SK-N-SH treated with all-trans-retinoic acid at 6 μM for 48 hours (cell line): ENCODE data around the gene ZGLP1.

ENCODE experiments used
- ATAC-seq: fragments of 200-7000 bp; cut with Tn5 transposase; 3 replicates; pipeline ENCODE4 v1.9.1; 2020; ENCODE audit warnings: mild to moderate bottlenecking, moderate library complexity
- ARNTL ChIP-seq: fragments of 450-650 bp; formaldehyde crosslinking; IDR thresholded peaks from 2 replicates; pipeline ENCODE4 v1.5.0; 2020; ENCODE audit warnings: low read depth, mild to moderate bottlenecking, moderate library complexity, borderline replicate concordance
- BACH2 ChIP-seq: fragments of 250-450 bp; sonication (Bioruptor Pico); IDR thresholded peaks from 2 replicates; pipeline ENCODE4 v1.9.0; 2021; ENCODE audit warnings: mild to moderate bottlenecking, borderline replicate concordance
- CSDC2 ChIP-seq: fragments of 250-450 bp; sonication (Bioruptor Pico); IDR thresholded peaks from 2 replicates; pipeline ENCODE4 v1.5.0; 2020; ENCODE audit warnings: mild to moderate bottlenecking, moderate library complexity
- ESRRG ChIP-seq: fragments of 250-450 bp; sonication (Bioruptor Pico); IDR thresholded peaks from 2 replicates; pipeline ENCODE4 v1.6.1; 2021; ENCODE audit warnings: mild to moderate bottlenecking
- ISL1 ChIP-seq: fragments of 250-450 bp; sonication (Bioruptor Pico); IDR thresholded peaks from 2 replicates; pipeline ENCODE4 v2.1.2; 2022; ENCODE audit warnings: mild to moderate bottlenecking, moderate library complexity
- OSR1 ChIP-seq: fragments of 250-450 bp; sonication (Bioruptor Pico); IDR thresholded peaks from 2 replicates; pipeline ENCODE4 v1.8.0; 2022; ENCODE audit warnings: moderate library complexity, mild to moderate bottlenecking, inconsistent platforms
- PPARA ChIP-seq: fragments of 250-450 bp; sonication (Bioruptor Pico); IDR thresholded peaks from 2 replicates; pipeline ENCODE4 v1.5.0; 2020; ENCODE audit warnings: mild to moderate bottlenecking, borderline replicate concordance
- RARB ChIP-seq: fragments of 250-450 bp; sonication (Bioruptor Pico); IDR thresholded peaks from 2 replicates; pipeline ENCODE4 v1.8.0; 2021; ENCODE audit warnings: mild to moderate bottlenecking, moderate library complexity
- SNAI2 ChIP-seq: fragments of 250-450 bp; sonication (Bioruptor Pico); IDR thresholded peaks from 2 replicates; pipeline ENCODE4 v1.5.0; 2020; ENCODE audit warnings: mild to moderate bottlenecking, moderate library complexity
- TCF4 ChIP-seq: fragments of 250-450 bp; sonication (Bioruptor Pico); IDR thresholded peaks from 2 replicates; pipeline ENCODE4 v1.8.0; 2021; ENCODE audit warnings: mild to moderate bottlenecking, moderate library complexity, borderline replicate concordance
- TOX ChIP-seq: fragments of 250-450 bp; sonication (Bioruptor Pico); IDR thresholded peaks from 2 replicates; pipeline ENCODE4 v1.8.0; 2021; ENCODE audit warnings: mild to moderate bottlenecking, moderate library complexity, borderline replicate concordance
- ZC3H10 ChIP-seq: fragments of 250-450 bp; sonication (Bioruptor Pico); IDR thresholded peaks from 2 replicates; pipeline ENCODE4 v1.5.1; 2021; ENCODE audit warnings: mild to moderate bottlenecking, moderate library complexity
- ZFP3 ChIP-seq: fragments of 250-450 bp; sonication (Bioruptor Pico); IDR thresholded peaks from 2 replicates; pipeline ENCODE4 v1.5.0; 2020; ENCODE audit warnings: mild to moderate bottlenecking, moderate library complexity
- ZFP30 ChIP-seq: fragments of 450-650 bp; formaldehyde crosslinking; IDR thresholded peaks from 2 replicates; pipeline ENCODE4 v1.5.0; 2022; ENCODE audit warnings: mild to moderate bottlenecking, moderate library complexity
- ZNF70 ChIP-seq: fragments of 450-650 bp; formaldehyde crosslinking; IDR thresholded peaks from 2 replicates; pipeline ENCODE4 v1.5.0; 2020; ENCODE audit warnings: mild to moderate bottlenecking, moderate library complexity
- ZNF8 ChIP-seq: fragments of 450-650 bp; formaldehyde crosslinking; IDR thresholded peaks from 2 replicates; pipeline ENCODE4 v1.5.0; 2020; ENCODE audit warnings: mild to moderate bottlenecking, moderate library complexity
- TF ChIP-seq, protein P1 (sequence below): fragments of 250-450 bp; sonication (Bioruptor Pico); IDR thresholded peaks from 2 replicates; pipeline ENCODE4 v1.5.1; 2020; ENCODE audit warnings: low read depth, mild to moderate bottlenecking, moderate library complexity
- TF ChIP-seq, protein P2 (sequence below): fragments of 250-450 bp; sonication (Bioruptor Pico); IDR thresholded peaks from 2 replicates; pipeline ENCODE4 v1.8.0; 2021; ENCODE audit warnings: low read depth, mild to moderate bottlenecking, moderate library complexity, borderline replicate concordance
- TF ChIP-seq, protein P3 (sequence below): fragments of 250-450 bp; sonication (Bioruptor Pico); IDR thresholded peaks from 2 replicates; pipeline ENCODE4 v1.8.0; 2020; ENCODE audit warnings: mild to moderate bottlenecking, moderate library complexity, borderline replicate concordance
- TF ChIP-seq, protein P4 (sequence below): fragments of 250-450 bp; sonication (Bioruptor Pico); IDR thresholded peaks from 2 replicates; pipeline ENCODE4 v1.5.0; 2020; ENCODE audit warnings: mild to moderate bottlenecking, moderate library complexity

The ZGLP1 gene

DNA sequence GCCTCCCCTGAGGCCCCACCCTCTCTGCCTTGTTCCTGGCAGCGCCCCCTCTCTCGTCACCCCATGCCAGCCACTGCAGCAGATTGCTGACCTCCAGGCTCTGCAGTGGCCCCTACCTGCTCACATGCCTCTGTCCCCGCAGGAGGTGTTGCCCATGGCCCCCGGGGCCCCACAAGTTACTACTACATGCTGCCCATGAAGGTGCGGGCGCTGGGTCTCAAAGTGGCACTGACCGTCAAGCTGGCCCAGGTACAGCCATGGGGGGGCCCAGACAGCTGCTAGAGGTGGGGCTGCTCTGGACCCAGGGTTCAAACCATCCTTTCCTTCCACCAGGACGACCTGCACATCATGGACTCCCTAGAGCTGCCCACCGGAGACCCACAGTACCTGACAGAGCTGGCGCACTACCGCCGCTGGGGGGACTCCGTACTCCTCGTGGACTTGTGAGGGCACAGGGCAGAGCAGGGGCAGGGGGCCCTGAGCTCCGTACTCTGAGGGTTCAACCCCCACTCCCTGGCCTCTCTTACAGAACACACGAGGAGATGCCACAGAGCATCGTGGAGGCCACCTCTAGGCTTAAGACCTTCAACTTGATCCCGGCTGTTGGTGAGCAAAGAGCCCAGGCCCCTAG, 51.4 kb downstream of the ZGLP1 start:
- no peak for ATAC-seq
- TF ChIP-seq BACH2 (CRISPR knock-in tag) (no peak), RARB (CRISPR knock-in tag) (no peak), CSDC2 (CRISPR knock-in tag) (no peak), ESRRG (no peak), ZNF8 (CRISPR knock-in tag) (no peak), ZC3H10 (no peak), TOX (CRISPR knock-in tag) (no peak), ZFP30 (CRISPR knock-in tag) (no peak), ISL1 (CRISPR knock-in tag) (no peak)
- TF ChIP-seq, protein P1, sequence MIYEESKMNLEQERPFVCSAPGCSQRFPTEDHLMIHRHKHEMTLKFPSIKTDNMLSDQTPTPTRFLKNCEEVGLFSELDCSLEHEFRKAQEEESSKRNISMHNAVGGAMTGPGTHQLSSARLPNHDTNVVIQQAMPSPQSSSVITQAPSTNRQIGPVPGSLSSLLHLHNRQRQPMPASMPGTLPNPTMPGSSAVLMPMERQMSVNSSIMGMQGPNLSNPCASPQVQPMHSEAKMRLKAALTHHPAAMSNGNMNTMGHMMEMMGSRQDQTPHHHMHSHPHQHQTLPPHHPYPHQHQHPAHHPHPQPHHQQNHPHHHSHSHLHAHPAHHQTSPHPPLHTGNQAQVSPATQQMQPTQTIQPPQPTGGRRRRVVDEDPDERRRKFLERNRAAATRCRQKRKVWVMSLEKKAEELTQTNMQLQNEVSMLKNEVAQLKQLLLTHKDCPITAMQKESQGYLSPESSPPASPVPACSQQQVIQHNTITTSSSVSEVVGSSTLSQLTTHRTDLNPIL (CRISPR knock-in tag) = no peak
- TF ChIP-seq, protein P2, sequence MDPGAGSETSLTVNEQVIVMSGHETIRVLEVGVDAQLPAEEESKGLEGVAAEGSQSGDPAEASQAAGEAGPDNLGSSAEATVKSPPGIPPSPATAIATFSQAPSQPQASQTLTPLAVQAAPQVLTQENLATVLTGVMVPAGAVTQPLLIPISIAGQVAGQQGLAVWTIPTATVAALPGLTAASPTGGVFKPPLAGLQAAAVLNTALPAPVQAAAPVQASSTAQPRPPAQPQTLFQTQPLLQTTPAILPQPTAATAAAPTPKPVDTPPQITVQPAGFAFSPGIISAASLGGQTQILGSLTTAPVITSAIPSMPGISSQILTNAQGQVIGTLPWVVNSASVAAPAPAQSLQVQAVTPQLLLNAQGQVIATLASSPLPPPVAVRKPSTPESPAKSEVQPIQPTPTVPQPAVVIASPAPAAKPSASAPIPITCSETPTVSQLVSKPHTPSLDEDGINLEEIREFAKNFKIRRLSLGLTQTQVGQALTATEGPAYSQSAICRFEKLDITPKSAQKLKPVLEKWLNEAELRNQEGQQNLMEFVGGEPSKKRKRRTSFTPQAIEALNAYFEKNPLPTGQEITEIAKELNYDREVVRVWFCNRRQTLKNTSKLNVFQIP (CRISPR knock-in tag) = no peak
- TF ChIP-seq, all 23 proteins: peak for 0

DNA sequence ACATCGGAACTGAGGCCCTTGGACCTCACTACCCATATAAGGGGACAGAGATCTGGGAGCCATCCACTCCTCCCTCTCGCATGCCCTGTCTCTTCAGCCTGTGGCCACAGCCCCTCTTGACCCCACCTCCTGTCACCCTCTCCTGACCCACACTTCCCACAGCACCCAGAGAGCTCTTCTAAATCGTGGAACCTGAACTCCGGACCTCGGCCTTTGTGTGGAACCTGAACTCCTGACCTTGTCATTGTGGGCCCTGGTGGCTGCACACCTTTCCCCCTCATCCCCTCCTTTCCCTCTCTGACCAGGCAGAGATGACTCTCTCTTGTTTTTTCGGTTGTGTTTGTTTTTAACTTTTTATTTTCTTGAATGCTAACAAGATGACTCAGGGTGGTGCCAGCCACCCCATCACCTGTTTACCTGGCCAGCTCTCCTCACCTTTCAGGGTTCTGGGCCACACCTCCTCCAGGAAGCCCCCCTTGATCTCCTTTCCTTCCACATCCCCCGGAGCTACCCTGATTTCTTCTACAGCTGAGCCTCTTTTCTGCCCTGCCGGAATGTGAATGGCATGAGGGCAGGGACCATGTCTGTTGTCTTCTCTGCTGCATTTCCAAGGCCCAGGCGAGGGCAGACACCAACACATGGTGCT, 52.5 kb downstream of the ZGLP1 start:
- ATAC-seq = no peak
- no peak for TF ChIP-seq TCF4
- TF ChIP-seq ARNTL = no peak

DNA sequence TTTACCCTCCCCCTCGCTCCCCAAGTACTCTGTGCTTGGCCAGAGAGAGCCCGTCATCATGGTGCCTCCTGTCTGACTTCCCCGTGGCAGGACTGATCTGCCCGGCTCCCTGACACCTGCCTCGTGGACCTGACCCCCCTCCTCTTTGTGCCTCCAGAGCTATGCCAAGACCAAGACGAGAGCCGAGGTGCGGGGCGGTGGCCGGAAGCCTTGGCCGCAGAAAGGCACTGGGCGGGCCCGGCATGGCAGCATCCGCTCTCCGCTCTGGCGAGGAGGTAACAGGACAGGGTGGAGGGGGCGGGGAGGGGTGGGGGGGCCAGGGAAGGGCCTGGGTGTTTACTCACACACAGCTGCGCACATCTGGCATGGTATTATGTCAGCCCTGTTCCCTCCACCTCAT, 53.1 kb downstream of the ZGLP1 start:
- no peak for TF ChIP-seq CSDC2 (CRISPR knock-in tag)
- TF ChIP-seq TCF4 = no peak
- TF ChIP-seq PPARA (CRISPR knock-in tag) = no peak
- no peak for TF ChIP-seq ZNF8 (CRISPR knock-in tag)
- TF ChIP-seq ISL1 (CRISPR knock-in tag) = no peak
- TF ChIP-seq SNAI2 = no peak
- TF ChIP-seq ZFP3 (CRISPR knock-in tag) = no peak
- no peak for TF ChIP-seq ZFP30 (CRISPR knock-in tag)
- TF ChIP-seq ESRRG = no peak
- TF ChIP-seq, protein P3, sequence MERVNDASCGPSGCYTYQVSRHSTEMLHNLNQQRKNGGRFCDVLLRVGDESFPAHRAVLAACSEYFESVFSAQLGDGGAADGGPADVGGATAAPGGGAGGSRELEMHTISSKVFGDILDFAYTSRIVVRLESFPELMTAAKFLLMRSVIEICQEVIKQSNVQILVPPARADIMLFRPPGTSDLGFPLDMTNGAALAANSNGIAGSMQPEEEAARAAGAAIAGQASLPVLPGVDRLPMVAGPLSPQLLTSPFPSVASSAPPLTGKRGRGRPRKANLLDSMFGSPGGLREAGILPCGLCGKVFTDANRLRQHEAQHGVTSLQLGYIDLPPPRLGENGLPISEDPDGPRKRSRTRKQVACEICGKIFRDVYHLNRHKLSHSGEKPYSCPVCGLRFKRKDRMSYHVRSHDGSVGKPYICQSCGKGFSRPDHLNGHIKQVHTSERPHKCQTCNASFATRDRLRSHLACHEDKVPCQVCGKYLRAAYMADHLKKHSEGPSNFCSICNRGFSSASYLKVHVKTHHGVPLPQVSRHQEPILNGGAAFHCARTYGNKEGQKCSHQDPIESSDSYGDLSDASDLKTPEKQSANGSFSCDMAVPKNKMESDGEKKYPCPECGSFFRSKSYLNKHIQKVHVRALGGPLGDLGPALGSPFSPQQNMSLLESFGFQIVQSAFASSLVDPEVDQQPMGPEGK (CRISPR knock-in tag) = no peak
- no peak for TF ChIP-seq TOX (CRISPR knock-in tag)
- TF ChIP-seq, protein P4, sequence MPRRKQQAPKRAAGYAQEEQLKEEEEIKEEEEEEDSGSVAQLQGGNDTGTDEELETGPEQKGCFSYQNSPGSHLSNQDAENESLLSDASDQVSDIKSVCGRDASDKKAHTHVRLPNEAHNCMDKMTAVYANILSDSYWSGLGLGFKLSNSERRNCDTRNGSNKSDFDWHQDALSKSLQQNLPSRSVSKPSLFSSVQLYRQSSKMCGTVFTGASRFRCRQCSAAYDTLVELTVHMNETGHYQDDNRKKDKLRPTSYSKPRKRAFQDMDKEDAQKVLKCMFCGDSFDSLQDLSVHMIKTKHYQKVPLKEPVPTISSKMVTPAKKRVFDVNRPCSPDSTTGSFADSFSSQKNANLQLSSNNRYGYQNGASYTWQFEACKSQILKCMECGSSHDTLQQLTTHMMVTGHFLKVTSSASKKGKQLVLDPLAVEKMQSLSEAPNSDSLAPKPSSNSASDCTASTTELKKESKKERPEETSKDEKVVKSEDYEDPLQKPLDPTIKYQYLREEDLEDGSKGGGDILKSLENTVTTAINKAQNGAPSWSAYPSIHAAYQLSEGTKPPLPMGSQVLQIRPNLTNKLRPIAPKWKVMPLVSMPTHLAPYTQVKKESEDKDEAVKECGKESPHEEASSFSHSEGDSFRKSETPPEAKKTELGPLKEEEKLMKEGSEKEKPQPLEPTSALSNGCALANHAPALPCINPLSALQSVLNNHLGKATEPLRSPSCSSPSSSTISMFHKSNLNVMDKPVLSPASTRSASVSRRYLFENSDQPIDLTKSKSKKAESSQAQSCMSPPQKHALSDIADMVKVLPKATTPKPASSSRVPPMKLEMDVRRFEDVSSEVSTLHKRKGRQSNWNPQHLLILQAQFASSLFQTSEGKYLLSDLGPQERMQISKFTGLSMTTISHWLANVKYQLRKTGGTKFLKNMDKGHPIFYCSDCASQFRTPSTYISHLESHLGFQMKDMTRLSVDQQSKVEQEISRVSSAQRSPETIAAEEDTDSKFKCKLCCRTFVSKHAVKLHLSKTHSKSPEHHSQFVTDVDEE (CRISPR knock-in tag) = no peak
- TF ChIP-seq, protein P2 (CRISPR knock-in tag) = no peak
- TF ChIP-seq, protein P1 (CRISPR knock-in tag) = no peak
- no peak for TF ChIP-seq BACH2 (CRISPR knock-in tag)
- no peak for TF ChIP-seq OSR1 (CRISPR knock-in tag)
- no peak for TF ChIP-seq ARNTL
- TF ChIP-seq ZNF70 (CRISPR knock-in tag) = no peak
- no peak for TF ChIP-seq RARB (CRISPR knock-in tag)
- no peak for ATAC-seq
